Heart left ventricle (tissue), 13 donors: Measurements from ENCODE around the gene CD2AP.

Experiments
- CTCF ChIP-seq, 12 donors: fragments of 200-600 bp; sonication (generic) in 4 of 12; IDR thresholded peaks; one replicate each; pipeline versions ENCODE4 v1.5.0 to v1.8.0; 2018 to 2022; ENCODE audit warnings: antibody characterized with exemption in 12 of 12, mild to moderate bottlenecking in 5 of 12
- POLR2A ChIP-seq, 2 donors: fragments of 450-650 bp; IDR thresholded peaks; one replicate each; pipeline ENCODE4 v1.6.1; 2017; ENCODE audit warnings: antibody characterized with exemption in 2 of 2, mild to moderate bottlenecking in 2 of 2, moderate library complexity in 2 of 2
- donor health status: ischemic (EF 13 %, LVEDD 7.1; RV severe dilation, severe dysfunction).
- donor health status: DM: no; HTN: yes; CAD: no.
- donor health status: DM: no; HTN: no; CAD: no.
- donor health status: ischemic (EF 25% LVEDD 6.9; RV normal size, moderate dysfunction).
- donor health status: ischemic (EF 25% LVEDD 5.7; RV mildly dilated, moderate dysfunction).
- donor health status: ischemic (EF 35%, LVEDD 5.7; RV mildly dilated, moderate dysfunction).
- donor health status: nonischemic (EF 11% LVEDD 7.7; RV severe dilation, severe dysfunction).
- donor health status: DM: yes; HTN: yes; CAD: no.
- donor health status: PGD.
- donor health status: ischemic (EF 29% LVEDD 5.4; RV normal size, mild dysfunction).
- donor health status: nonischemic (EF 23%, LVEDD 6.1; RV moderate dilation, normal function).

- no peak for TF ChIP-seq CTCF (IDR thresholded peaks at IDR 0.05)
- TF ChIP-seq POLR2A (IDR thresholded peaks at IDR 0.05) = no peak
These were observed 49.7 kb downstream of the CD2AP start for GRCh38 chr6:47527274-47527673.
